Measurements from ENCODE around the gene PPP1R13B.
"Not testable (repeated sequence)": the region's sequence is repeated elsewhere in the genome, so short reads cannot be mapped to it uniquely, and the experiment has no call there.

PPP1R13B gene

DNA sequence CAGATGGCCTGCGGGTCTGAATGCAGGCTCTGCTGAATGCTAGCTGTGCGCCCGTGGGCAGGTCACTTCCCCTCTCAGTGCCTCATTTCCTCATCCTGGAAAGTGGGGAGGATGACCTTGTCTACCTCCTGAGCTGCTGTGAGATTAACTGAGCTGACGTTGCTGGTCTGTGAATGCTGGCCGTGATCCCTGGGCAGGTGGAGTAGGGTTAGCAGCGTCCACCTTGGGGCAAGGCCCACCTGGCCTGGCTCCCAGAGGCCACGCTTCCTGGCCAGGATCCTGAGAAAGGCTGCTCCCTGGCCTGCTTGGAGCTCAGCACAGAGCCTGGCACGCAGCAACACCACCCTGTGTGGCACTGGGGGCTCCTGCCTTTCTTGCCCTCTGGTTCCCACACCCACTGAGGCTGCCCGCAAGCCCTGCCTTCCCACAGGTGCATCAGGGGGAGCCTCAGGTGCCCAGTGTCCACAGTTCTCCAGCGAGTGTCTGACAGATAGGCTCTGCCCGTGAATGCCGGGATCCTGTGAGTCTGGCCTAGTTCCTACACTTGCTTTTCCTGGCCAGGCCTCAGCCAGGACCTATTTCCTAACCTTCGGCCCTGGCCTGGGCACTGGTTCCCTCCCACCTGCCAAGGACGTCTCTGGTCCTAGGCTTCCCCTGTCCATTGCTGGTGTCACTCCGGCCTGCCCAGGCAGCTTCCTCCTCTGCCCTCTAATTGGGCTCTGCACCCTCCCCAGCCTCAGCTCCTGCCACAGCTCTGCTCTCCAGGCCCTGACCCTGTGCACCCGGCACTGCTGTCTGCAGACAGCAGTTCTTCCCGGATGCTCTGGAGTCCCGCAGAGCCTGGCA is 43.7 kb upstream of the PPP1R13B start:
- DNase-seq (ENCODE audit: insufficient read length, low spot score) (no peak), FAIRE-seq (no peak)
- TF ChIP-seq, protein P1, sequence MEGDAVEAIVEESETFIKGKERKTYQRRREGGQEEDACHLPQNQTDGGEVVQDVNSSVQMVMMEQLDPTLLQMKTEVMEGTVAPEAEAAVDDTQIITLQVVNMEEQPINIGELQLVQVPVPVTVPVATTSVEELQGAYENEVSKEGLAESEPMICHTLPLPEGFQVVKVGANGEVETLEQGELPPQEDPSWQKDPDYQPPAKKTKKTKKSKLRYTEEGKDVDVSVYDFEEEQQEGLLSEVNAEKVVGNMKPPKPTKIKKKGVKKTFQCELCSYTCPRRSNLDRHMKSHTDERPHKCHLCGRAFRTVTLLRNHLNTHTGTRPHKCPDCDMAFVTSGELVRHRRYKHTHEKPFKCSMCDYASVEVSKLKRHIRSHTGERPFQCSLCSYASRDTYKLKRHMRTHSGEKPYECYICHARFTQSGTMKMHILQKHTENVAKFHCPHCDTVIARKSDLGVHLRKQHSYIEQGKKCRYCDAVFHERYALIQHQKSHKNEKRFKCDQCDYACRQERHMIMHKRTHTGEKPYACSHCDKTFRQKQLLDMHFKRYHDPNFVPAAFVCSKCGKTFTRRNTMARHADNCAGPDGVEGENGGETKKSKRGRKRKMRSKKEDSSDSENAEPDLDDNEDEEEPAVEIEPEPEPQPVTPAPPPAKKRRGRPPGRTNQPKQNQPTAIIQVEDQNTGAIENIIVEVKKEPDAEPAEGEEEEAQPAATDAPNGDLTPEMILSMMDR (IDR thresholded peaks at IDR 0.05; ENCODE audit: insufficient read depth, missing control alignments), result no peak

DNA sequence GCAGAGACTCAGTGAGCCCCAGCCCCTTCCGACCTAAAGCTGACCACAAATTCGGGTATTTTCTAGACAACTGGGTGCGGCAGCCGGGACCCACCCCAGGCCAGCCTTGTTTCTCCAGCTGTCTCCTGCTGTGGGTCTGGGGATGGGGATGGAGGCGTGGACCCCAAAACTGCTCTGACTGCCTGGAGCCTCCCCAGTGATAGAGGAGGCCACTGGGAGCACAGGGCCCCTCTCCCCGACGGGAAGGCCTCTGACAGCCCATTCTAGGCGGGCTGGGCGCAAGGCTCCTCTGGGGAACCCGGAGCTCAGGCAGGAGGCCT is 42.6 kb upstream of the PPP1R13B start:
- TF ChIP-seq, protein P1 (IDR thresholded peaks at IDR 0.05; ENCODE audit: insufficient read depth, missing control alignments), result no peak
- FAIRE-seq, result no peak
- DNase-seq (ENCODE audit: insufficient read length, low spot score), result no peak

DNA sequence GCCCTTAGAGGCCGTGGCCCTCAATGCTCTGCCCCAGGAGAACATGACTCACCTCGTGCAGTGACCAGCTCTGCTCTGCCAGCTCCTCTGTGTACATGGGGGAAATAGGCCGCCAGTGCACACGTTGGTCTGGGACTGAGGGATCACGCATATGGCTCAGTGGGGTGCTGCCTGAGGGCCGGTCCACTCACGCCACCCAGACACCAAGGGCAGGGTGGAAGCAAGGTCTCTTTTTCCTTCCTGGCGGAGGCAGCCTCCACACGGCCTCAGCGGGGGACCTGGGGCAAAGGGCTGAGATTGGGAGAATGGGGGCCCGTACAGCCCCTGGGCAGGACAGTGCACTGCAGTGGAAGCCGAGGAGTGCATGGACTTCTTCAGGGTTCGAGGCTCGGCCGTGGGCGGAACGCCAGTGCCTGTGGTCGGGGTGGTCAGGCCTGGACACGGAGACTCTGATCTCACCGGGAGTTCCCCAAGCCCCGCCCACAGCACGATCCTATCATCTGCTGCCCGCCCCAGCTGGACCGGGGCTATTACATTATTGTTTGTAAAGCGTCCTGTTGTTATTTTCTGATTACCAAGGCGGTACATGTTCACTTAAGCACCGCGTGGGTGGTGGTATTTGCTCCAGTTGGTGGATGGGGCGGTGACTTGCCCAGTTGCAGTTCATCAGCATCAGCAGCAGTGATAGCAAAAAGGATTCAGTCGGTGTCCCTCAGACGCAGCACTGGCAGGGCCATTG is 42.1 kb upstream of the PPP1R13B start:
- TF ChIP-seq, protein P1 (IDR thresholded peaks at IDR 0.05; ENCODE audit: insufficient read depth, missing control alignments), result no peak
- FAIRE-seq, result no peak

DNA sequence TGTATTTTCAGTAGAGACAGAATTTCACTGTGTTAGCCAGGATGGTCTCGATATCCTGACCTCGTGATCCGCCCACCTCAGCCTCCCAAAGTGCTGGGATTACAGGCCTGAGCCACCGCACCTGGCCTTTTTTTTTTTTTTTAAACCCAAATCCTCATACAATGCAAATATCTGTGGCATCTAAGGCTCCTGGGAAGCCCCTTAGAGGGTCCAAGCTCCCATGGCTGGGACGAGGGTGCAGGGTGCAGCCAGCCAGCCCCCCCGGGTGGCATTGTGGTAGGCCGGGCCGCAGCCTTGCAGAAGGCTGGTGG is 41.6 kb upstream of the PPP1R13B start:
- DNase-seq (ENCODE audit: insufficient read length, low spot score); FAIRE-seq: not testable (repeated sequence)

More for the DNA sequence above, 42.1 kb upstream of the PPP1R13B start:
- no peak for DNase-seq (ENCODE audit: insufficient read length, low spot score)

DNA sequence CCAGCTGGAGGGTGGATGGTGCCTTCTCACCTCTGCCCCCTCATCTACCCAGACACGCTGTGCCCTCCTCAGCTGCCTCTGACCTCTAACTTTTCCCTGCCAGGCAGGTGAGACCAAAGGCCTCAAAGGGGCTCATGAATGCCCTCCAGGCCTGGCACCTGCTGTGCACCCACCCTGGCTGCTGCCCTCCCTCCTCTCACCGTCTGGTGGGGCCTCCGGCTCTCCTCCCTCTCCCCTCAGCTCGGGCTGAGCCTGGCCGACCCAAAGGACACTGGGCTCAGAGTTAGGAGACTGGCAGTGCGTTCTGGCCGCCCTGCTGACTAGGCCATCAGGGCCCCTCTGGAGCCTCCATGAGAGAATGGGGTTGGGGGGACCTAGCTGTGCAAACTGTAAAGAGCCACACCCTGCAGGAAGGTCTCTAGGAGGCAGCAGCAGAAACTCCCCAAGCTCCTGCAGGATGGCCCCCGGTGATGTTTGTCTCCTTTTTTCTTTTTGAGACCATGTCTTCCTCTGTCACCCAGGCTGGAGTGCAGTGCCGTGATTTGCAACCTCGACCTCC is 40.3 kb upstream of the PPP1R13B start:
- DNase-seq (ENCODE audit: insufficient read length, low spot score) (no peak), FAIRE-seq (no peak)
- TF ChIP-seq, protein P1 (IDR thresholded peaks at IDR 0.05; ENCODE audit: insufficient read depth, missing control alignments), result no peak

DNA sequence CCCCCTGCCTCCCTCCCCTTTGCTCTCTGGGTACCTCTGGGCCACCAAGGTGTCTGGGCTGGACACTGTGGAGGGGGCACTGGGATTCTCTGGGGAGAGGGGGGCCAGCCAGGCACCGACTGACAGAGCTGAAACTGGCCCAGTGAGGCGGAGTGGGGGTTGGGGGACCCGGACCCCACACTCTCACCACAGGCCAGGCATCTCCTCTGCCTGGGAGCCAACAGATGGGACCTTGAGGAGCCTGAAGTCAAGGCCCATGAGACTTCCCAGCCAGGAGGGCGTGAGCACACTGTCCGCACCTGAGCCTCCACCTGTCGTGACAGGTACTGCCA is 39.8 kb upstream of the PPP1R13B start:
- no peak for FAIRE-seq
- DNase-seq (ENCODE audit: insufficient read length, low spot score), result no peak
- TF ChIP-seq, protein P1 (IDR thresholded peaks at IDR 0.05; ENCODE audit: insufficient read depth, missing control alignments), result no peak

DNA sequence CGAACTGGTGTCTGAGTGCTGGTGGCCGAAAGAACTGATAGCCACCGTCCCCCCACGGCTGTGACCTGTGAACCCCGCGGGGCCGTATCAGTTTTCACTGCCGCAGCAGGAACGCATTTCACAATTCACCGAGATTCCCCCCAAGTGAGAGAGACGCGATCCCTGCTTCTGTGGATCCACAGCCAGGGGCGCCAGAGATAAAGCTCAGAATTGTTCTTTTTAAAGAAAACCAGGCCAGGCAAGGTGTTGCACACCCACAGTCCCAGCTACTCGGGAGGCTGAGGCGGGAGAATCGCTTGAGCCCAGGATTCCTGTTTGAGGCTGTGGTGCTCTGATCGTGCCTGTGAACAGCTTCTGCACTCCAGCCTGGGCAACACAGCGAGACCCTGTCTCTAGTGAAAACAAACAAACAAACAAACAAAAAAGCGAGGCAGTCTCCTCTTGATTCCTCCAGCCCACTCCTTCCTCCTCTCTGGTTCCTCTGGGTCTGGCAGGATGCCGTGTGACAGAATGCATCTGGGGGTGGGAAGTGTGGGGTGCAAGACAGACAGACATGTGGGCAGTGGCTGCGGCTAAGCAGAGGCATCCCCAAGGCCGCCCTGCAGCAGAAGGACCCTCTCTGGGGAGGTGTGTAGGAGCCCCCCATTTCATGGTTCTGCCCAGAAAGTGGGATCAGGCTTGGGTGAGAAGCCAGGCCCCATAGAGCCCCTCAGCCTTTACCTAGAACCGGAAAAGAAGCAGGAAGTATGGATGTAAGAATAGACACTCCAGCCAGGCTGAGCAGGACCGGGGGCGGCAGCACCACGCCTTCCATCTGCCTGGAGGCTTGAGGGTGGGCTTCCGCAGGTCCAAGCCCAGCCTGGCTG is 39.2 kb upstream of the PPP1R13B start:
- FAIRE-seq (no peak), DNase-seq (ENCODE audit: insufficient read length, low spot score) (no peak)
- TF ChIP-seq, protein P1 (IDR thresholded peaks at IDR 0.05; ENCODE audit: insufficient read depth, missing control alignments), result no peak
